ENCODE data around the gene SEPTIN1.
"Not testable (repeated sequence)": the region's sequence is repeated elsewhere in the genome, so short reads cannot be mapped to it uniquely, and the experiment has no call there.

Gene SEPTIN1

DNA sequence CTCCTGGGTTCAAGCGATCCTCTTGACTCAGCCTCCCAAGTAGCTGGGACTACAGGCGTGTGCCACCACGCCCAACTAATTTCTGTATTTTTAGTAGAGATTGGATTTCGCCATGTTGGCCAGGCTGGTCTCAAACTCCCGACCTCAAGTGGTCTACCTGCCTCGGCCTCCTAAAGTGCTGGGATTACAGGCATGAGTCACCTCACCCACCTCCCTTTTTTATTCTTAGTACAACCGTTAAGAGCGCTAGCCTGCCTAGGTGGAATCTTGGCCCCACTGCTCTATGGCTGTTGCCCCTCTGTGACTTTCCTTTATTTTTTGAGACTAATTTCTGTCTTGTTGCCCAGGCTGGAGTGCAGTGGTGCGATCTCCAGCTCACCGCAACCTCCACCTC is 44.4 kb downstream of the SEPTIN1 start:
- DNase-seq = not testable (repeated sequence)

GRCh38 chr16:30335598-30336474 is 46.5 kb downstream of the SEPTIN1 start:
- DNase-seq = peak; percentile 18

DNA sequence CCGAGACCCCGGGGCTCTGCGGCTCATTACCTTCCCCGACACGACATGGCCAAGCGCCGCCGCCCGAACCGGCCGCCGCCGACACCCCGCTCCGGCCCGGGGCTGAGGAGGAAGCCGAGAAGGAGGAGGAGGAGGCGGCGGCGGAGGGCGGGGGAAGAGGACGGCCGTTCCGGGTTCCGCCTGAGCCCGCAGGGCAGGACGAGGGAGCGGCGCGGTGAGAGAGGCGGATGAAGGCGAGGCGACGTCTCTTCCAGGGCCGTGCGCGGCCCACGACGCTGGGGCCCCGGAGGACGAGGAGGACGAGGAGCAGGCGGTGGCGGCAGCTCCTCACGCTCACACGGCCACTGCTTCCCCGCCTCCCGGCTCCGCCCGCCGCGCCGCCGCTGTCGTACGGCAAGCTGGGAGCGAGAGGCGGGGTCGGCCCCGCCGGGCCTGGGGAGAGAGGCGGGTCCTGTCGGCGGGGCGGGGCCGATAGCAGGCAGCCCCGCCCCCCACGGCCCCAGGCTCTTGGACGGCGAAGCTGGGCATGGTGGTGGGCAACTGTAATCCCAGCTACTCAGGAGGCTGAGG is 47.2 kb downstream of the SEPTIN1 start:
- peak; percentile 91 for DNase-seq

DNA sequence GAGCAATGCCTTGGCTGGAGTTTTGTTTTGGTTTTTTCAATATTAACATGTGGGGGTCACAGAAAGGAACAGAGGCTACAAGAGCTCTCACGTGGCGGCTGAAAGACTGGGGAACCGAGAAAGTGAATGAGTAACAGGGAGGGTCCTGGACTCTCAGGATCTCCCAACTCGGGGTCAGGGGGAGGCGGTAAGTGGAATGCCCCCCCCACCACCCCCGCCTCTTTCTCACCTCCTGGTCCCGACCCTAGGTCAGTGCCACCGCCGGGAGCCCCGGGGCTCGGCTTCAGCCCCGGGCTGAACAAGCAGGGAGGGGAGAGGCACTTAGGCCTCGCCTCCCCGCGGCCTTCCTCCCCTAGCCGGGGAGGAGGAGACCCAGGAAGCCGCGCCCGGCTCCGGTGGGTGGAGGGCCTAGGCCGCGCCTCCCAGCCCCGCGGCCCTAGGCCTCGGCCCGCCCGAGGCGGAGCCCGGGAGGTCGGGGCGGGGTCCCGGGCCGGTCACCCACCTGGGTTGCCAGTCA is 47.8 kb downstream of the SEPTIN1 start:
- peak; percentile 92 for DNase-seq
